GM19468 (cell line): ENCODE data around the gene CASP4.
"Not testable (repeated sequence)": the region's sequence is repeated elsewhere in the genome, so short reads cannot be mapped to it uniquely, and the experiment has no call there.

Experiments used
- ATAC-seq: cut with Tn5 transposase; IDR thresholded peaks from one replicate; pipeline ENCODE4 v1.9.1; 2021; ENCODE audit warnings: mild to moderate bottlenecking, moderate library complexity, moderate number of reproducible peaks; ENCODE audit not compliant: unreplicated experiment; ENCODE audit errors: extremely low read depth

CASP4 gene

DNA sequence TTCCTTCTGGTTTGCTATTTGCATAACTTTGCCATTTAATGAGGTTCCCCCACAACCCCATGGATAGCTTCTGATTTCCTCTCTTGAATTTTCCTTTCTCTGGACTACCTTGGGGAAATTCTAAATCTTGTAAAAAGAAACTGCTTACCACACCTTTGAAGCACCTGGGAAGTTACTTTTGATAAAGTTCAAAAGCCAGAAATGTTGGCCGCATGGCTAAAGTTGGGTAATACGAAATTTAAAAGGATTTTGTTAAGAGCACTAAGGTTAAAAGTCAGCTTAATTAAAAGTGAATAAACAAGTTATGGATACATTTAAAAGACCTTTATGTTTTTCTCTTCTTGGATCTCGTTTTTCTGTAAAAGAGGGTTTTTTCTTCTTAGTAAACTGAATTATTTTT is 5.5 kb downstream of the CASP4 start:
- no peak for ATAC-seq

DNA sequence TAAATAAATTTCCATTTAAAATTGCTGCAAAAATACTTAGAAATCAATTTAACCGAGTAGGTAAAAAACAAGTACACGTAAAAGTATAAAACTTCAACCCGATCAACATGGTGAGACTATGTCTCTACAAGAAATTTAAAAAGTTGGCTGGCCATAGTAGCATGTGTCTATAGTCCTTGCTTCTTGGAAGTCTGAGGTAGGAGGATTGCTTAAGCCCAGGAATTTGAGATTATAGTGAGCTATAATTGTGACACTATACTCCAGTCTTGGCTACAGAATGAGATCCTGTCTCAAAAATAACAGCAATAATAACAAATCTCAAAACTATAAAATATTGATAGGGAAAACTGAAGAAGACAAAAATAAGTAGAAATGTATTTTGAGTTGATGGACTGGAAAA is 11.1 kb downstream of the CASP4 start:
- ATAC-seq = no peak

DNA sequence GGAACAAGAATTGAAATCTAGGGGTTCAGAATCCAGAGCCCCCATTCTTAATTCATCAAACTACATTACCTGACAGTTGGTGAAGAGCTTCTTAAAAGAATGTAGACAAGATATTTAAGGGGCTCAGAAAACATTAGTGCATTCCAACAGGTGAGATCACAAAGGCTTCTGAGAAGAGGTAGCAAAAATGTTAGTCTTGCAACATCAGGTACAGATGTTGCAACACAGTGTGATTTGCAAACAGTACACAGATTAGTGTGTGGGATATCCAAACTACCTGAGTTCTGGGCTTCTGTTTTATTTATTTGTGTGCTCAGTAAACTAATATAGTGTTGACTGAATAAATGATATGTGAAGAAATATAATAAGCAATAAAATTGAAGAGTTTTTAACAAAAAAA is 11.8 kb downstream of the CASP4 start:
- no peak for ATAC-seq

DNA sequence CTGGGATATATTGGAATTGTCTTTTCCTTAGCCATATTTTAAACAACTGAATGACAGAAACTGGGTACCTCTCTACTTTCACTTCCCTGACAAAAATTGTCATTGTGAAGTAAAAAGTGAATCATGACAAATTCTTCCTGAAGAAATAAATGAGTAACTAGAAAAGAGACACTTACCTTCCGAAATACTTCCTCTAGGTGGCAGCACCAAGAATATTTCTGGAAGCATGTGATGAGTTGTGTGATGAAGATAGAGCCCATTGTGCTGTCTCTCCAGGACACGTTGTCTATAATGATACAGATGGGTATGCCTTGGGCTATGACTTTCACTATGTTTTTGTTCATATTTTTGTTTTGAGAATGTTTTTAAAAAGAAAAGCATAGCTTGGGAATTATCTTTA is 21.5 kb downstream of the CASP4 start:
- ATAC-seq = peak; percentile 88

DNA sequence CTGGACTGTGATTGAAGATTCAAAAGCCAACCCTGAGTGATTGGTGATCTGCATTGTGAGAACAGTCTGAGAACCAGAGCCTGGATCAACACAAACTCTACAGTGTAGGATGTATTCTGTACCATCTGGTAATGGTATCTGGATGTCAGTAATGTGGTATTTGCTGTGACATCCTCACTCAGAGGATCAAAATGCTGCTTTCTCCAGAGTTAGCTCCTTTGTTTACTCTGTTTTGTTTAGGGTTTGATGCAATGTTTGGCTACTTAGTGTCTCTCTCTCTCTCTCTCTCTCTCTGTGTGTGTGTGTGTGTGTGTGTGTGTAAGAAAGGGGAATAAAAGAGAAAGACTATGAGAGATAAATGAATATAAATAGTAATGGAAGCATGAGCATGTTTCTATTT is 24.3 kb downstream of the CASP4 start:
- no peak for ATAC-seq

DNA sequence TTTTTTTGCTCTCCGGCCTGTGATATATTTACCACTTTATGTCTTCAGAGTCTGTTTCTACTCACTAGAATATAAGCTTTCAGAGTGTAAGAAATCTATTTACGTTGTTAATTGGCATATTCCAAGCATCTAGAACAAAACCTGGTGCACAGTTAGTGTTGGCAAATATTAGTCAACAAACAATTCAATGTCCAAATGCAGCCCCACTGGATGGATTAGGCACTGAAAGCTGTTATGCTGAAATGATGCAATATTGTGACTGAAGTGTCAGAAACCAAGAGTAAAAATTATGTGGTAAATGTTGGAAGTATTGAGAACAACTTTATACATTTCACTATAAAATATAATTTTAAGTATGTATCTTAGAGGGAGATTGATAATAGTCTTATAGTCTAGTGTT is 24.8 kb downstream of the CASP4 start:
- no peak for ATAC-seq

DNA sequence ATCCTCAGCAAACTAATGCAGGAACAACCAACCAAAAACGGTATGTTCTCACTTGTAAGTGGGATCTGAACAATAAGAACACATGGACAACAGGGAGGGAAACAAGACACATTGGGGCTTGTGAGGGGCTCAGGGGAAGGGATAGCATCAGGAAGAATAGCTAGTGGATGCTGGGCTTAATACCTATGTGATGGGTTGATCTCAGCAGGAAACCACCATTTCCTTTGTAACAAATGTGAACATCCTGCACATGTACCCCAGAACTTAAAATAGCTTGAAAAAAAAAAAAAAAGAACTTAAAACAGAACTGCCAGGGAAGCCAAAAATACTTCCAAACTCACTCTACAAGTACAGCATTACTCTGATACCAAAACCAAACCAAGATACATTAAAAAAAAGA is 33.8 kb downstream of the CASP4 start:
- no peak for ATAC-seq

DNA sequence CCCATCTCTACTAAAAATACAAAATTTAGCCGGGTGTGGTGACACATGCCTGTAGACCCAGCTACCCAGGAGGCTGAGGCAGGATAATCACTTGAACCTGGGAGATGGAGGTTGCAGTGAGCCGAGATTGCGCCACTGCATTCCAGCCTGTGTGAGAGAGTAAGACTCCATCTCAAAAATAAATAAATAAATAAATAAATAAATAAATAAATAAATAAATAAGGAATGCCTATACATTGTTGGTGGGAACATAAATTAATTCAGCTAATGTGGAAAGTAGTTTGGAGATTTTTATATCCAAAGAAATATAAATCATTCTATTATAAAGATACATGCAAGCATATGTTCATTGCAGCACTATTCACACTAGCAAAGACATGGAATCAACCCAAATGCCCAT is 34.3 kb downstream of the CASP4 start:
- not testable (repeated sequence) for ATAC-seq

DNA sequence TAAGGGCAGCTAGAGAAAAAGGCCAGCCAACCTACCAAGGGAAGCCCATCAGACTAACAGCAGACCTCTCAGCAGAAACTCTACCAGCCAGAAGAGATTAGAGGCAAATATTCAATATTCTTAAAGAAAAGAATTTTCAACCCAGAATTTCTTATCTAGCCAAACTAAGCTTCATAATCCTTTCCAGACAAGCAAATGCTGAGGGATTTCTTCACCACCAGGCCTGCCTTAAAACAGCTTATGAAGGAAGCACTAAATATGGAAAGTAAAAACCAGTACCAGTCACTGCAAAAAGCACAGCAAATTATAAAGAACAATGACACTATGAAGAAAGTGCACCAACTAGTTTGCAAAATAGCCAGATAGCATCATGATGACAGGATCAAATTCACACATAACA is 39.6 kb downstream of the CASP4 start:
- no peak for ATAC-seq

DNA sequence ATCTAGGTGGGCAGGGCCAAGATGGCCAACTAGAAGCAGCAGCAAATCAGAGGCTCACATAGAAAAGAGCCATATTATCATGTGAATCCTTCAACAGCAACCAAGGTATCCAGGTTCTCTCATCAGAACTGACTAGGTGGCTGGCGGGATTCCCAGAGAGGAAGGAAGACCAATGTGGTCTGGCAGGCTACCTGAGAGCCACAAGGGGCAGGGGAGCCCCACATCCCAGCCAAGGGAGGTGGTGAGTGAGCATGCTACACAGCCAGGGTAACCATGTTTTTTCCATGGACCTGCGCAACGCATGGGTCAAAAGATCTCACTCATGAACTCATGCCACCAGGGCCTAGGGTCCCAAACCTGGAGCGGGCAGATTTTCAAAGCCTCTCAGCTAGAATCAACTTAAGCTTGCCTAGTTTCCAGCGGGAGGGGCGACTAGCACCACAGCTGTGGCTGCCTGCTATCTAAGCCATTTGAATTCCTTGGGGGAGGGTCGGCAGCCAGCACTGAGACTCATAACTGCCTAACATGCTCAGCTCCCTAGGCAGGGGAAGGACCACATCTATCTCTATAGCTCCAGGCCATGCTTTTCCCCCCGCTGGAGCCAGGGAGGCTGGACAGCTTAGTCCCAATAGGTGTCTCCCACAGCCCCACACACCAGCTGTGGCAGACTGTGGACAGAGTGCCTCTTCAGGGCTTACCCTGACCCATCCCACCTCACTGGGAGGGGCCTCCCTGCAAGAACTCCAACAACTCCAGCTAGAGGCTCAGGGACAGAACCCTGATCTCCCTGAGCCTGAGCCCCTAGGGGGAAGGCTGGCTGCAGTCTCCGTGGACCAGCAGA is 41.4 kb downstream of the CASP4 start:
- no peak for ATAC-seq

DNA sequence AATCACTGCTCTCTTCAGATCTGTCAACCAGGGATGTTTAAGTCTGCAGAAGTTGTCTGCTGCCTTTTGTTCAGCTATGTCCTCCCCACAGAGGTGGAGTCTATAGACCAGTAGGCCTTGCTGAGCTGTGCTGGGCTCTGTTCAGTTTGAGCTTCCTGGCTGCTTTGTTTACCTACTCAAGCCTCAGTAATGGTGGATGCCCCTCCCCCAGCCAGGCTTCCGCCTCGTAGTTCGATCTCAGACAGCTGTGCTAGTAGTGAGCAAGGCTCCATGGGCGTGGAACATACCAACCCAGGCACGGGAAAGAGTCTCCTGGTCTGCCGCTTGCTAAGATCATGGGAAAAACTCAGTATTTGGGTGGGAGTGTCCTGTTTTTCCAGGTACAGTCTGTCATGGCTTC is 42.5 kb downstream of the CASP4 start:
- ATAC-seq = no peak

DNA sequence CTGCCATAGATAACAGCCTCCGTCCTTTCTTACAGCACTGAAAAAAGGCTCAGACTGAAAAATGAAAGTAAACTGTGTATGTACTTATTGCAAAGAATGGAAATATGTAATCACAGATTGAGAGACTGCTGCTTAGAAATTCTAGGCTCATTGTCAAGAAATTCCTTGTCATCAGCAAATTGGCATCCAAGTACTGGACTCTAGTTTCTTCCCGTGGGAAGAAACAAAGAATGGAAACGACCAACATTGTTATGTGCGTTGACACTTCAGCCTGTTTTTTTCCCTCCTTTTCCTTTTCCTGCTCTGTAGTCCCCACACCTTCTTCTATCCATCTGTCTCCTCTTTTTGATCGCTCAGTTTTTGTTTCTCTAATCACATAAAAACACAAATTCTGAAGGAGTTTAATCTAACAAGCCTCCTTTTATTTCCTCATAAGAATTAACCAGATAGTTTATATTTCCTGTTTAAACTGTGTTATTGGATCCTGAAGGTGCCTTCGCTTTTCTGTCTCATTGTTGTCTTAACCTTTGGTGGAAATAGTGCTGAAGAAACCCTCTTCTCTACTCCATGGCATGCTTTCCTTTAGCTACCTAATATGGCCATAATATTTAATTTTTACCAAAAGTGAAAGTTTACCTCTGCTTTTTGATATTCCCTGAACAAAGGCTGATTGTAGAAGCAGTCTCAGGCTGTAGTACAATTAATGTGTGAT is 50.1 kb downstream of the CASP4 start:
- no peak for ATAC-seq

DNA sequence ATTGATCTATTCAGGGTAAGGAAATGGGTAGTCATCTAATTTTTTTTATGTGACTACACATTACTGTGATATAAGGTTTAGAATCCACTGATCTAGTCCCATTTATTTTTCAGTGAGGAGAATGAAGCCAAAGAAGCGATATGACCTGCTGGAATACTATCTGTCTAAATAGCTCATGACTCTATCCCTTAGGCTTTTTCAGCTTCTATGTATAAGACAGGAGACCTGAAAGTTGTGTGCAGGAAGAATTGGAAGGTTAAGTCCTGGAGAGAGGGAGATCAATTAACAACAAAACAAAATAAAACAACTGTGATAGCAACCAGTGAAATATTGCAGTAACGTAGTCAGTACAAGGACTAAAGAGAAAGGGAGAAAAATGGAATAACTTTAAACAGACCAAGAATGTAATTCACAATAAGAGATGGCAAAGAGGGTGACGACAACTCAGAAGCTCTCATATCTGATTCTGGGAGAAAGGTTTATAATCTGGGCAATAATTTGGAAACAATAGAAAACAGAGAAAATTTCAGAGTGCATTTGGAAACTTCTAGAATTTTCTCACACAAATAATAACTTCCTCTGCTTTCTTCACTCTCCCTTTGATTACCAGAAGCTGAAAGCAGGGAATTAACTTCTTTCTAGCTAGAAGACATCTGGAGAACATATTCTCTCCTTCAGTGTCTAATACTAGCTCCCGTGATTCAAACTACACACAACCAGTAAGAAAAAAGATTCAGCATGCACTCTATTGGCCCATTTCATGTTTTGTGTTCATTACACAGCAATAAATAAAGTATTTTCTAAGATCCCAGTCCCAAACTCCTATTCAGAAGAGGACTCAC is 50.9 kb downstream of the CASP4 start:
- no peak for ATAC-seq

DNA sequence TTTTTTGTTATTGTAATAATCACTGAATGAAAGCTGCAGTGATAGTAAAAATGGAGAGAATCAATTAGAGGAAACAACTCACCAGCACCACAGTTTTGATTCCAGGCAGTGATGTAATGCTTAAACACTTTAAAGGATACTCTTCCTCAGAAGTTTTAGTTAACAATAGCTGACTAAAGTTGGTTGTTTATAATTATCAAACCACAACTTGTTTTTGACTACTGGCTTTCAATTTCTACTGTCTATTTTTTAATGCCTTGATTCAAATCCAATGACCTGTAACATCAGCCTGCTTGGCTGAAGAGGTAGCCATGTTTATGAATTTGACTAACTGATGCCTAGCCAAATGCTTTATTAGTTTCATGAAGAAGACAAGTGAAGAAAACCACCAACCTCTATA is 51.9 kb downstream of the CASP4 start:
- ATAC-seq = no peak

DNA sequence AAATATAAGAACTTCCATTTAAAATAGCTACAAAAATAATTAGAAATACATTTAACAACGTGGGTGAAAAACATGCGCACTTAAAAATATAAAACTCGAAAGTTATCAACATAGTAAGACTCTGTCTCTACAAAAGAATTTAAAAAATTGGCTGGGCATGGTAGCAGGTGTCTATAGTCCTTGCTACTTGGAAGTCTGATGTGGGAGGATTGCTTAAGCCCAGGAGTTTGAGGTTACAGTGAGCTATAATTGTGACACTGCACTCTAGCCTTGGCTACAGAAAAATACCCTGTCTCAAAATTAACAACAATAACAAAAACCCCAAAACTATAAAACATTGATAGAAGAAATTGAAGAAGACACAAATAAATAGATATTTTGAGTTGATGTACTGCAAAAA is 56.3 kb downstream of the CASP4 start:
- no peak for ATAC-seq

DNA sequence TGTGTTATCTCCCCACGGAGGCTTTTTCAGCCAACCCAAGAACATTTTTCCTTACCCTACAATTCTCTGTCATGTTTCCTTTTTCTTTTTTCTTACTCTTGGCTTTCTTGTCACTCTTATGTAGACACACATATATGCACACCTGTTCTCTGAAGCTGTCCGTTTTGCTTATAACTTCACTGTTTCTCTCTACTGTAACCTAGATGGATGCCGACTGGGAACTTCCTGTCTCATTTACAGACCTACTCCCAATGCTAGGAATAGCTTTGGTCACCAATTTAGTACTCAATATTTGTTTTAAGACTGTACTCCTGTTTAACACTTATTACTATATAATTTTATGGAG is 60.2 kb downstream of the CASP4 start:
- ATAC-seq = no peak

DNA sequence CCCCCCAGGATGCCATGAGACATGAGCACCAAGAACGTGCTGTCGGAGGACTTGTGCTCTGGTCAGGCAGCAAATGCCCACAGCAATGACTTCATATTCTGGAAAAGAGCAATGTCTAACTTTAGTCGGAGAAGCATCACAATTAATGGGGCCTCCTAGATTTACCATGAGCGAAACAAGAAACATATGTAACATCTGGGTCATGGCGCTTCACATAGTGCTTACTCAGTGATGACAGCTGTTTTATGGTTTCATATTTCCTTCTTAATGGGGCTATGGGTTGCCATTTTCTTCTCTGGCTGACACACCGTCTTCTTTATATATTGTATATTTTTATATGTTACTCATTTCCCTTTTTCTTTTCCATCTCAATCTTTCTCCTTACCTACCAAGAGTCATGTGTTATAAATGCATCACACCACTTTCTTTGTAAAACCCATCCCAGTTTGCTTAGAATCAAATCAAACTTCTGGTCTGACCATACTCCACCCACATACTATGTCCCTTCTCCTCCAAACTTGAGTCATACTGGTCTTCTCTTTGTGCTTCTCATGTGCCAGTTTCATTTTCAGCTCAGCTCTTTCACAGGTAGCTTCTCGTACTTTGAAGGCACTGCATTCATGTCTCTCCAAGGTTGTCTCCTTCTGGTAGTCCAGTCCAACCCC is 60.7 kb downstream of the CASP4 start:
- peak; percentile 75 for ATAC-seq

DNA sequence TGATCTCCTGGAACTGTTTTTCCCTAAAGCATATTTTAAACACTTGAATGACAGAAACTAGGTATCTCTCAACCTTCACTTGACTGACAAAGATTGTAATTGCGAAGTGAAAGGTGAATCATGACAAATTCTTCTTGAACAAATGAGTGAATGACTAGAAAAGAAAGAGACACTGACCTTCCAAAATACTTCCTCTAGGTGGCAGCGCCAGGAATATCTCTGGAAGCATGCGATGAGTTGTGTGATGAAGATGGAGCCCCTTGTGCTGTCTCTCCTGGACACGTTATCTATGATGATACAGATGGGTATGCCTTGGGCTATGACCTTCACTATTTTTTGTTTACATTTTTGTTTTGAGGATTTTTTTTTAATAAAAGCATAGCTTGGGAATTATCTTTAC is 63.1 kb downstream of the CASP4 start:
- ATAC-seq = no peak

DNA sequence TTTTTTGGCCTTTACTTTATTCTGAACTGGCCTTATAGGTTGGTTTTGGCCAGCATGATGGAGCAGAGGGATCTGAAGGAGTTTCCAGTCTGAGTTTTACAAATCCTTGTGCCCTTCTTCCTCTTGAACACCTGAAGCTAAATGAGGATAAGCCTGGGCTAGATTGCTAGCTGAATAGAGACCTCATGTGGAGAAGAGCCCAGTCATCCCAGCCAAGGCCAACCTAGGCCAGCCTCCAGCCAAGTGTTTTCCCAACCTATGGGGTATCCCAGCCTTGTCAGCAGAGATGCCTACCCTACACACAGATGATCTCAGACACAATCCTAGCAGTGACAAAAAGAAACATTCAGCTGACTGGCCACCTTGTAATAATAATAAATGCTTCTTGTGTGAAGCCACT is 69.1 kb downstream of the CASP4 start:
- ATAC-seq = no peak

DNA sequence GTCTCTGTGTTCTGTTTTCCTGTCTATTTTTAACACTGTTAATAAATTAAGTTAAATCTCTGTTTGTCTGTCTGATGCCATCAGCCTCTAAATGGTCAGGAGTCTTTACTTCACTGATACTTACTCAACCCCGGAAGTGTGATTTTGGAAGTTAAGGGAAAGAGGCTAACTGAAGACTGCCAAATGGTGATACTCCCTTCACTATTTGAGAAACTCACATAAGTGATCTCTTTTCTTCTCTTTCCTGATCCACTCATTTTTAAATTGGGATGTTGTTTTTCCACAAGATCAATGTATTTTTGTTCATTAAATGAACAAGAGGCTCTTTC is 69.7 kb downstream of the CASP4 start:
- ATAC-seq = no peak
